HepG2 (cell line): ENCODE results near the gene FNDC8. TPM values are rescaled to one million over a fixed set of nuclear protein-coding genes. Genes with fewer than 3 reads are reported as not detected.

Source experiments
- ELF3 ChIP-seq: IDR thresholded peaks from 2 replicates; pipeline ENCODE4 v1.6.1; 2016; ENCODE audit warnings: missing genetic modification reagents, missing compliant biosample characterization
- FOXP1 ChIP-seq, 2 experiments: fragments of 450-650 bp in 1 of 2; IDR thresholded peaks; 2 replicates each; pipeline ENCODE4 v1.6.1; 2017 to 2018; ENCODE audit warnings: antibody characterized with exemption in 1 of 2
- GATAD2A ChIP-seq: IDR thresholded peaks from 2 replicates; pipeline ENCODE4 v1.6.1; 2016
- HNF4G ChIP-seq, 2 experiments: sonication (generic) in 1 of 2; formaldehyde crosslinking in 1 of 2; IDR thresholded peaks; 2 replicates each; pipeline versions ENCODE4 v1.4.0 to v1.6.1; 2011 to 2020; ENCODE audit warnings: borderline replicate concordance in 2 of 2, low read depth in 2 of 2, mild to moderate bottlenecking in 2 of 2, low read length in 1 of 2, missing genetic modification reagents in 1 of 2, moderate library complexity in 1 of 2
- MEIS2 ChIP-seq: sonication (generic); formaldehyde crosslinking; IDR thresholded peaks from 2 replicates; pipeline ENCODE4 v1.9.0; 2021; ENCODE audit warnings: mild to moderate bottlenecking, missing genetic modification reagents
- POGZ ChIP-seq: sonication (generic); formaldehyde crosslinking; IDR thresholded peaks from 2 replicates; pipeline ENCODE4 v1.4.0; 2020; ENCODE audit warnings: mild to moderate bottlenecking, missing genetic modification reagents
- STAG1 ChIP-seq: sonication (generic); formaldehyde crosslinking; IDR thresholded peaks from 2 replicates; pipeline ENCODE4 v1.4.0; 2020; ENCODE audit warnings: missing genetic modification reagents
- YEATS2 ChIP-seq: sonication (generic); formaldehyde crosslinking; IDR thresholded peaks from 2 replicates; pipeline ENCODE4 v1.4.0; 2020; ENCODE audit warnings: missing genetic modification reagents, borderline replicate concordance
- ZNF101 ChIP-seq: sonication (generic); formaldehyde crosslinking; IDR thresholded peaks from 2 replicates; pipeline ENCODE4 v1.4.0; 2020; ENCODE audit warnings: mild to moderate bottlenecking, low read depth, missing genetic modification reagents, borderline replicate concordance
- ZNF331 ChIP-seq: sonication (generic); formaldehyde crosslinking; IDR thresholded peaks from 2 replicates; pipeline ENCODE4 v1.4.0; 2020; ENCODE audit warnings: missing genetic modification reagents
- ZNF451 ChIP-seq: sonication (generic); formaldehyde crosslinking; IDR thresholded peaks from 2 replicates; pipeline ENCODE4 v1.5.0; 2020; ENCODE audit warnings: mild to moderate bottlenecking, missing genetic modification reagents
- polyA plus RNA-seq, 8 experiments: library from polyadenylated mRNA; depleted of rRNA in 3 of 8; stranded (reverse) in 7 of 8; unstranded in 1 of 8; fragments of >200 nt; fragmentation: Illumina TruSeq in 4 of 8; extraction: Trizol in 4 of 8; gene quantifications; 2 replicates each; pipeline versions ENCODE4 v1.2.1 to v1.2.3, GENCODE V29; 2011 to 2016; ENCODE audit warnings: low read depth in 4 of 8, missing spikeins in 1 of 8, mixed read lengths in 1 of 8; ENCODE audit not compliant: insufficient read depth in 1 of 8
- total RNA-seq, 5 experiments: library from RNA; depleted of rRNA; stranded (reverse); fragments of >200 nt; fragmentation: Illumina TruSeq; extraction: Trizol; gene quantifications; 2 replicates each; pipeline ENCODE4 v1.2.3, GENCODE V29; 2016; ENCODE audit warnings: low read depth in 1 of 5
- TF ChIP-seq, protein P1 (sequence below): sonication (generic); formaldehyde crosslinking; conservative IDR thresholded peaks from 2 replicates; pipeline ENCODE4 v1.4.0; 2020; ENCODE audit warnings: mild to moderate bottlenecking, missing genetic modification reagents, moderate library complexity
- TF ChIP-seq, protein P2 (sequence below): IDR thresholded peaks from 2 replicates; pipeline ENCODE4 v1.6.1; 2016; ENCODE audit warnings: mild to moderate bottlenecking, missing biosample characterization, missing genetic modification reagents
- TF ChIP-seq, protein P3 (sequence below): sonication (generic); formaldehyde crosslinking; IDR thresholded peaks from 2 replicates; pipeline ENCODE4 v1.5.1; 2020; ENCODE audit warnings: mild to moderate bottlenecking, missing genetic modification reagents, borderline replicate concordance
- TF ChIP-seq, protein P4 (sequence below): sonication (generic); formaldehyde crosslinking; IDR thresholded peaks from 2 replicates; pipeline ENCODE4 v1.4.0; 2020; ENCODE audit warnings: missing genetic modification reagents

FNDC8 gene
- total and polyA plus RNA-seq, 2 of the 13 experiments (the other 11 are each of a cell fraction or from before 2014, with no cell fraction given) = not detected

DNA sequence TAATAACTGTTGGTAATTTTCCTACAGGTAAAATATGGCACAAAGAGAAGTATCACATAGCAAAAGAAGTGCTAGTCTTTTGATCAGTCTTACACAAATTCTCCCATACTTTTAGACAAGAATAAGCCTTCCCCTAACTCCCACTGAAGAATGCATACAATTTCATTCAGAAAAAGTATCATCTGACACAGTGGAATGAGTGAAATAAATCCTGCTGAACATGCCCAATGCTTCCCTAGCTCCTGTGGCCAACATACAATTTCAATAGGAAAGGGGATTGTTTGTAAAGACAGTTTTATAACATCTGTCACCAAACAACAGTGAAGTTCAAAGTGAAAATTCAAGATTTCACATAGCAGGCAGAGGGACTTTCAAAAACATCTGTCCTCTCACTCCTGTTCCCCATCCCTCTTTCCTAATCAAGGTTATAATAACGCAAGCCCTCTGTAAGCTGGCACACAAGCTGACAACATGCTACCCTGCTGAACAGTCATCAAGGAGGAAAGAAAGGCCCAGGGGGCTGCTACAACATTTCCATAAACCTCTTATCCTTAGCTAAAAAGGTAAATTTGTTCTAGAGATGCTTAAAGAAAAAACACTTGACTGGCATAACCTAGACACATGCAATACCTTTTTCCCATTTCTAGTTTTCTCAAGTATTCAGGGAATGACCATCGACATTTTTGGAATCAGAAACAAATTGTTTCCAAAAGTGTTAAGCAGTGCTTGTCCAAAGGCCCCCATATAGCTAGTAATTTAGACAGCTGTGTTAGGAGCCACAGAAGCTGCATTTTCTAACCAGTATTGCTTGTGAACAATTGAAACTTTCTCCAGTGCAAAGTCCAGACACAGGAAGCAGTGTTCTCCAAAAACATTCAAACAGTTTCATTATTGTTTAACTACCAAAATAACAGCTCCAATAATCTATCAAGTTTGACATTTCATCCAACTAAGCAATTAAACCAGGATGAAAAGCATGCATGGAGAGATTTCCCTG, 46.4 kb upstream of the FNDC8 start (continued):
- TF ChIP-seq, protein P1, sequence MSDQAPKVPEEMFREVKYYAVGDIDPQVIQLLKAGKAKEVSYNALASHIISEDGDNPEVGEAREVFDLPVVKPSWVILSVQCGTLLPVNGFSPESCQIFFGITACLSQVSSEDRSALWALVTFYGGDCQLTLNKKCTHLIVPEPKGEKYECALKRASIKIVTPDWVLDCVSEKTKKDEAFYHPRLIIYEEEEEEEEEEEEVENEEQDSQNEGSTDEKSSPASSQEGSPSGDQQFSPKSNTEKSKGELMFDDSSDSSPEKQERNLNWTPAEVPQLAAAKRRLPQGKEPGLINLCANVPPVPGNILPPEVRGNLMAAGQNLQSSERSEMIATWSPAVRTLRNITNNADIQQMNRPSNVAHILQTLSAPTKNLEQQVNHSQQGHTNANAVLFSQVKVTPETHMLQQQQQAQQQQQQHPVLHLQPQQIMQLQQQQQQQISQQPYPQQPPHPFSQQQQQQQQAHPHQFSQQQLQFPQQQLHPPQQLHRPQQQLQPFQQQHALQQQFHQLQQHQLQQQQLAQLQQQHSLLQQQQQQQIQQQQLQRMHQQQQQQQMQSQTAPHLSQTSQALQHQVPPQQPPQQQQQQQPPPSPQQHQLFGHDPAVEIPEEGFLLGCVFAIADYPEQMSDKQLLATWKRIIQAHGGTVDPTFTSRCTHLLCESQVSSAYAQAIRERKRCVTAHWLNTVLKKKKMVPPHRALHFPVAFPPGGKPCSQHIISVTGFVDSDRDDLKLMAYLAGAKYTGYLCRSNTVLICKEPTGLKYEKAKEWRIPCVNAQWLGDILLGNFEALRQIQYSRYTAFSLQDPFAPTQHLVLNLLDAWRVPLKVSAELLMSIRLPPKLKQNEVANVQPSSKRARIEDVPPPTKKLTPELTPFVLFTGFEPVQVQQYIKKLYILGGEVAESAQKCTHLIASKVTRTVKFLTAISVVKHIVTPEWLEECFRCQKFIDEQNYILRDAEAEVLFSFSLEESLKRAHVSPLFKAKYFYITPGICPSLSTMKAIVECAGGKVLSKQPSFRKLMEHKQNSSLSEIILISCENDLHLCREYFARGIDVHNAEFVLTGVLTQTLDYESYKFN (CRISPR knock-in tag) = peak; percentile 82; the same call in 1 of the 2 replicates
- TF ChIP-seq, protein P2, sequence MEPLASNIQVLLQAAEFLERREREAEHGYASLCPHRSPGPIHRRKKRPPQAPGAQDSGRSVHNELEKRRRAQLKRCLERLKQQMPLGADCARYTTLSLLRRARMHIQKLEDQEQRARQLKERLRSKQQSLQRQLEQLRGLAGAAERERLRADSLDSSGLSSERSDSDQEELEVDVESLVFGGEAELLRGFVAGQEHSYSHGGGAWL (CRISPR knock-in tag) = no peak
- TF ChIP-seq MEIS2 (CRISPR knock-in tag) (peak; percentile 62; the same call in 1 of the 2 replicates), ZNF331 (0 out of 2 replicates have a peak, but pooled peaks have one; percentile 19), POGZ (CRISPR knock-in tag) (0 out of 2 replicates have a peak, but pooled peaks have one; percentile 16), STAG1 (no peak), ELF3 (CRISPR knock-in tag) (peak; percentile 53; the same call in 1 of the 2 replicates), FOXP1 (IDR thresholded peaks at IDR 0.05) (no peak), FOXP1 (CRISPR knock-in tag; IDR thresholded peaks at IDR 0.05) (0 out of 2 replicates have a peak, but pooled peaks have one; percentile 15), HNF4G (IDR thresholded peaks at IDR 0.05; ENCODE audit: borderline replicate concordance, low read depth, low read length) (peak; percentile 38; the same call in 1 of the 2 replicates), HNF4G (CRISPR knock-in tag; IDR thresholded peaks at IDR 0.05; ENCODE audit: borderline replicate concordance, low read depth) (no peak), YEATS2 (no peak), ZNF451 (CRISPR knock-in tag) (no peak), ZNF101 (CRISPR knock-in tag) (no peak), GATAD2A (peak; percentile 61)
- TF ChIP-seq, protein P3, sequence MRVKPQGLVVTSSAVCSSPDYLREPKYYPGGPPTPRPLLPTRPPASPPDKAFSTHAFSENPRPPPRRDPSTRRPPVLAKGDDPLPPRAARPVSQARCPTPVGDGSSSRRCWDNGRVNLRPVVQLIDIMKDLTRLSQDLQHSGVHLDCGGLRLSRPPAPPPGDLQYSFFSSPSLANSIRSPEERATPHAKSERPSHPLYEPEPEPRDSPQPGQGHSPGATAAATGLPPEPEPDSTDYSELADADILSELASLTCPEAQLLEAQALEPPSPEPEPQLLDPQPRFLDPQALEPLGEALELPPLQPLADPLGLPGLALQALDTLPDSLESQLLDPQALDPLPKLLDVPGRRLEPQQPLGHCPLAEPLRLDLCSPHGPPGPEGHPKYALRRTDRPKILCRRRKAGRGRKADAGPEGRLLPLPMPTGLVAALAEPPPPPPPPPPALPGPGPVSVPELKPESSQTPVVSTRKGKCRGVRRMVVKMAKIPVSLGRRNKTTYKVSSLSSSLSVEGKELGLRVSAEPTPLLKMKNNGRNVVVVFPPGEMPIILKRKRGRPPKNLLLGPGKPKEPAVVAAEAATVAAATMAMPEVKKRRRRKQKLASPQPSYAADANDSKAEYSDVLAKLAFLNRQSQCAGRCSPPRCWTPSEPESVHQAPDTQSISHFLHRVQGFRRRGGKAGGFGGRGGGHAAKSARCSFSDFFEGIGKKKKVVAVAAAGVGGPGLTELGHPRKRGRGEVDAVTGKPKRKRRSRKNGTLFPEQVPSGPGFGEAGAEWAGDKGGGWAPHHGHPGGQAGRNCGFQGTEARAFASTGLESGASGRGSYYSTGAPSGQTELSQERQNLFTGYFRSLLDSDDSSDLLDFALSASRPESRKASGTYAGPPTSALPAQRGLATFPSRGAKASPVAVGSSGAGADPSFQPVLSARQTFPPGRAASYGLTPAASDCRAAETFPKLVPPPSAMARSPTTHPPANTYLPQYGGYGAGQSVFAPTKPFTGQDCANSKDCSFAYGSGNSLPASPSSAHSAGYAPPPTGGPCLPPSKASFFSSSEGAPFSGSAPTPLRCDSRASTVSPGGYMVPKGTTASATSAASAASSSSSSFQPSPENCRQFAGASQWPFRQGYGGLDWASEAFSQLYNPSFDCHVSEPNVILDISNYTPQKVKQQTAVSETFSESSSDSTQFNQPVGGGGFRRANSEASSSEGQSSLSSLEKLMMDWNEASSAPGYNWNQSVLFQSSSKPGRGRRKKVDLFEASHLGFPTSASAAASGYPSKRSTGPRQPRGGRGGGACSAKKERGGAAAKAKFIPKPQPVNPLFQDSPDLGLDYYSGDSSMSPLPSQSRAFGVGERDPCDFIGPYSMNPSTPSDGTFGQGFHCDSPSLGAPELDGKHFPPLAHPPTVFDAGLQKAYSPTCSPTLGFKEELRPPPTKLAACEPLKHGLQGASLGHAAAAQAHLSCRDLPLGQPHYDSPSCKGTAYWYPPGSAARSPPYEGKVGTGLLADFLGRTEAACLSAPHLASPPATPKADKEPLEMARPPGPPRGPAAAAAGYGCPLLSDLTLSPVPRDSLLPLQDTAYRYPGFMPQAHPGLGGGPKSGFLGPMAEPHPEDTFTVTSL (CRISPR knock-in tag) = peak; percentile 34; the same call in 1 of the 2 replicates
- TF ChIP-seq, protein P4, sequence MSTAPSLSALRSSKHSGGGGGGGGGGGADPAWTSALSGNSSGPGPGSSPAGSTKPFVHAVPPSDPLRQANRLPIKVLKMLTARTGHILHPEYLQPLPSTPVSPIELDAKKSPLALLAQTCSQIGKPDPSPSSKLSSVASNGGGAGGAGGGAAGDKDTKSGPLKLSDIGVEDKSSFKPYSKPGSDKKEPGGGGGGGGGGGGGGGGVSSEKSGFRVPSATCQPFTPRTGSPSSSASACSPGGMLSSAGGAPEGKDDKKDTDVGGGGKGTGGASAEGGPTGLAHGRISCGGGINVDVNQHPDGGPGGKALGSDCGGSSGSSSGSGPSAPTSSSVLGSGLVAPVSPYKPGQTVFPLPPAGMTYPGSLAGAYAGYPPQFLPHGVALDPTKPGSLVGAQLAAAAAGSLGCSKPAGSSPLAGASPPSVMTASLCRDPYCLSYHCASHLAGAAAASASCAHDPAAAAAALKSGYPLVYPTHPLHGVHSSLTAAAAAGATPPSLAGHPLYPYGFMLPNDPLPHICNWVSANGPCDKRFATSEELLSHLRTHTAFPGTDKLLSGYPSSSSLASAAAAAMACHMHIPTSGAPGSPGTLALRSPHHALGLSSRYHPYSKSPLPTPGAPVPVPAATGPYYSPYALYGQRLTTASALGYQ (CRISPR knock-in tag) = peak; percentile 41; the same call in 1 of the 2 replicates
